HPDE6-E6E7 (cell line): ENCODE results near the gene CTNND2.

ENCODE experiments used
- DNase-seq: peaks from one replicate; pipeline ENCODE4 v3.0.0; 2011; ENCODE audit warnings: missing footprints; ENCODE audit errors: extremely low spot score

Gene CTNND2

GRCh38 chr5:10987925-10988504, 916.2 kb downstream of the CTNND2 start:
- peak; percentile 12 for DNase-seq

GRCh38 chr5:10987276-10987924, 916.8 kb downstream of the CTNND2 start:
- no peak for DNase-seq

GRCh38 chr5:10985721-10986110, 918.5 kb downstream of the CTNND2 start:
- no peak for DNase-seq

- DNase-seq, result no peak
These were observed 919.0 kb downstream of the CTNND2 start for GRCh38 chr5:10985091-10985720.

- DNase-seq, result no peak
These were observed 920.1 kb downstream of the CTNND2 start for GRCh38 chr5:10984021-10984715.

DNA sequence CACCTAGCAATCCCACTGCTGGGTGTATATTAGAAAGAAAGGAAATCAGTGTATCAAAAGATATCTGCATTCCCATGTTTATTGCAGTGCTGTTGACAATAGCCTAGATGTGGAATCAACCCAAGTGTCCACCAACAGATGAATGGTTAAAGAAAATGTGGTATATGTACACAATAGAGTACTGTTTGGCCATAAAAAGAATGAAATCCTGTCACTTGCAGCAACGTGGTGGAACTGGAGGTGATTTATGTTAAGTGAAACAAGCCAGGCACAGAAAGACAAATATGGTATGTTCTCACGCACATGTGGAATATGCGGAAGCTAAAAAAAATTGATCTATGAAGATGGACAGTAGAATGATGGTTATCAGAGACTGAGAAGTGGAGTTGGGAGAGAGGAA, 921.6 kb downstream of the CTNND2 start:
- DNase-seq, result no peak

DNA sequence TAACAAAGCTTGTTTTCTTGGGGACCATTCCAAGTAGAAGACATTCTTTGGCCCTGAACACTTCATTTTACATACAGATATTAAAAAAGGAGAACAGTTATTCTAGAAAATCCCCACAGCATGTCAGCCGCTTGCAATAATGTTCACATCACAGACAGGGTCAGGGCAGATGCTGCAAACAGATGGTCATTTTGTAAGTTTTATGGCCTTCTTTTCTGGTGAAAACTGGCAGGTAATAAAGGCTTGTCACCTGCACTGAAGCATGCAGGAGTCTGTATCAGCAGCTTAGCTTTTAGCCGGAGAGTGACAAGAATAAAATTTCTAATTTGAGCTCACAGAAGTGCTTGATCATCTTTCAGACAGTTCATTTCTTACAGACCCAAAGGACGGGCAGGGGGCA, 922.3 kb downstream of the CTNND2 start:
- no peak for DNase-seq

GRCh38 chr5:10977011-10977410, 927.2 kb downstream of the CTNND2 start:
- DNase-seq, result no peak

- DNase-seq, result no peak
These were observed 928.3 kb downstream of the CTNND2 start for GRCh38 chr5:10975945-10976344.

GRCh38 chr5:10974850-10975249, 929.4 kb downstream of the CTNND2 start:
- DNase-seq, result no peak

DNA sequence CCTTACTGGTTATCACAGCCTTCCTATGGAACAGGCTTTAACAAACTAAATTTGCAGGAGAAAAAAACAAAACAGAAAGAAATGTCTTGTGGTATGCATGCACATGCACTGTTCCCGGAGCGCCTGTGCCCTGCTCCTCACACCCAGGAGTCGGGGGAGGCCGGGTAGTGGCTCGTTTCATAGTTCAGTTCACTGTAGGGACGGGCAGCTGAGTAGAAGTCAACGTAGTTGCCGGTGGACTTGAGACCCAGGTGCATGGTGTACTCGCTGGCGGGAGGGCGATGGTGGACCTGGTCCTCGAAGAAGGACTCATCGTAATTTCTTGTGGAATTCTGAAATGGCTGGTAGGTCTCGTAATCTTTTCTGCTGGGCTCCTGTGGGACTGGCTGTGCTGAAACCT, 930.9 kb downstream of the CTNND2 start:
- DNase-seq, result no peak

DNA sequence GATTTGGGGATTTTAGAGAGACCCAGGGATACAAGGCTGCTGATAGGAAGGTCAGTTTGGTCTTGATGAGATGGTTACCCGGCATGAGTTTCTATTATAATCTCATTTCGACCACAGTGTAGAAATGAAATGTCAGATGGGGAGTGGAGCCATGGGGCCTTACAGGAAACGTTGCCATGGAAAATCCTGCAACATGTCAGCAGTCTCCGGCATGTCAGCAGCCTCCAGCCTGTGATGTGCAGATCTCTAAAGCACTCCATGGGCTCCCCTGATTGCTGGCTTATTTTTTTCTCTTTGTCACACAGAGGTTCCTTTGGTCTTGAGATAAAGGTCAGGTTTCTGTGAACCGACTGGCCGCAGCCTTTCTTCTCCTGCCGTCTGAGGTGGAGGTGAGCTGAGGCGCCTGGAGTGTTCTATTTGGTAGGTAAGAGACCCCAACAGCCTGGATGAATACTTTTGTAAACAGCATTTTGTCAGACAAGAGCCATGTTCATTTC, 934.5 kb downstream of the CTNND2 start:
- DNase-seq, result no peak

DNA sequence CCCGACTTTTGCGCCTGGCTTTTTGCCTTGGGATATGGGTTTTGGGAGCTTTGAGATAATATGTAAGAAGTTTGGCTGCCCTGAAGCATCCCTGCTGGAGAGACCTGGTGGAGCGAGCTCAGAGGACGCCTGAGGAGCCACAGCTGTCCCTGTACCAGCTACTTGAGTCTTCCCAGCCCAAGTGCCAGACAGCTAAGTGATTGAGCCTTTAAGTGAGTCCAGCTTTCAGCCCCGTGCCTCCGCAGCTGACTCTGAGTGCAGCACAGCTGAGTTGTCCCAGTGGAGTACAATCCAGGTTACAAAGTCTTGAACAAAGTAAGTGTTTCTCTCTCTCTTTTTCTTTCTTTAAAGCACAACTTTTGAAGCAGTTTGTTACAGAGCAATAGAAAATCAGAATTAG, 939.4 kb downstream of the CTNND2 start:
- no peak for DNase-seq

DNA sequence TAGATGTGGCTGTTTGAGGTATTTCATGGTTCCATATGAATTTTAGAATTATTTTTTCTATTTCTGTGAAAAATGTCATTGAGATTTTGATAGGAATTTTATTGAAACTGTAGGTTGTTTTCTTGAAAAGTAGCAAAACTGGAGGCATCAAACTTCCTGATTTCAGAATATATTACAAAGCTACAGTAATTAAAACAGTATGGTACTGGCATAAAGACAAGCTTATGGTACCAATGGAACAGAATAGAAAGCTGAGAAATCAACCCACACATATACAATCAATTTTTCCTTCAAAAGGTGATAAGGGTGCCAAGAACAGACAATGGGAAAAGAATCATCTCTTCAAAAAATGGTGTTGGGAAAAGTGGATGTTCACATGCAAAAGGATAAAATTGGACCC, 945.5 kb downstream of the CTNND2 start:
- DNase-seq, result no peak

DNA sequence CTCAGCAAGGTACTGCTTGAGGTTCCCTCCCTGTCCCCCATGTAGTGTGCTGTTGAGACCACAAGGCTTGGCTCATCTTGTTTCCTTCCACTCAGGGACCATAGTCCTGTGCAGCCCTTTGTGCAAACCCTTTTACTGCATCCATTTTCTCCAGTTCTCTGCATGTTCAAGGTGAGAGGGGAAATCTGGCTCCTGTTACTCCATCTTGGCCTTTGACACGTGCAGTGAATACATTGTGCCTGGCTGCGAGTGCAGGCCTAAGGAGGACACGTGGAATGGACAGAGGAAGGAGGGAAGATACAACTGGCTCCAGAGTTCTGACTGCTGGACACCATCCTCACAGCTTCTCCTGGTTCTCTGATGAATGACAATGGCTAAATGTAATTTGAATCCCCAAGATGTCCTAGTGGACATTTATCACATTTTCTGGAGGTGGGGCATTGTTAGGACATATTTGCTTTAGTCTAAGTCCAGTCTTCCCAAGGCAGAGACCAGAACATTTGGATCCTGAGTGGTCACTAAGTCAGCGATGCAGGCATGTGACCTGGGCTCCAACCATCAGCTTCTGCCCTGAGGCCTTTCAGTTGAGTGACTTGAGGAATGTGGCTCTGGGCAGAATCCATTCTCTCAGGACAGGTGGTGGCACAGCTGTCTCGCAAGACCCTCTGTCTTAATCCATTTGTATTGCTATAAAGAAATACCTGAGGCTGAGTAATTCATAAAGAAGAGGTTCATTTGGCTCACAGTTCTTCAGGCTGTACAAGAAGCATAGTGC, 954.2 kb downstream of the CTNND2 start:
- DNase-seq, result no peak

GRCh38 chr5:10946050-10946449, 958.2 kb downstream of the CTNND2 start:
- DNase-seq, result no peak

DNA sequence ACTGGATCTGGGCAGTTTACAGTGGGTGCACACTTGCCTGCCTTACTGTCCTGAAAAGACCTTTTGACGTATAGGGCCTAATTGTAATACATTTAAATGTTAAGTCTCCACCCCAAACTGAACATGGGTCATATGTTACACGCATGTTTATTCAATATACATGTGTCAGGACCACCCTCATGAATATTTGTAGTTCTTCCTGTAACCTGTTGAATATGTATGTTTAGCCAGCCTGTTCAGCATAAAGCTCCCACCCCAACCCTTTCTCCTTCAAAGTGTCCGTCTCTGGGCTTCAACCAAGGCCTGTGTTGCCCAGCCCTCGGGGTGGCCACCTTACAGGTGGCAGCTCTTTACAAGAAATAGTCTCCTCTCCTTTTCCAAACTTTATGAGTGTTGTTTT, 962.3 kb downstream of the CTNND2 start:
- no peak for DNase-seq

DNA sequence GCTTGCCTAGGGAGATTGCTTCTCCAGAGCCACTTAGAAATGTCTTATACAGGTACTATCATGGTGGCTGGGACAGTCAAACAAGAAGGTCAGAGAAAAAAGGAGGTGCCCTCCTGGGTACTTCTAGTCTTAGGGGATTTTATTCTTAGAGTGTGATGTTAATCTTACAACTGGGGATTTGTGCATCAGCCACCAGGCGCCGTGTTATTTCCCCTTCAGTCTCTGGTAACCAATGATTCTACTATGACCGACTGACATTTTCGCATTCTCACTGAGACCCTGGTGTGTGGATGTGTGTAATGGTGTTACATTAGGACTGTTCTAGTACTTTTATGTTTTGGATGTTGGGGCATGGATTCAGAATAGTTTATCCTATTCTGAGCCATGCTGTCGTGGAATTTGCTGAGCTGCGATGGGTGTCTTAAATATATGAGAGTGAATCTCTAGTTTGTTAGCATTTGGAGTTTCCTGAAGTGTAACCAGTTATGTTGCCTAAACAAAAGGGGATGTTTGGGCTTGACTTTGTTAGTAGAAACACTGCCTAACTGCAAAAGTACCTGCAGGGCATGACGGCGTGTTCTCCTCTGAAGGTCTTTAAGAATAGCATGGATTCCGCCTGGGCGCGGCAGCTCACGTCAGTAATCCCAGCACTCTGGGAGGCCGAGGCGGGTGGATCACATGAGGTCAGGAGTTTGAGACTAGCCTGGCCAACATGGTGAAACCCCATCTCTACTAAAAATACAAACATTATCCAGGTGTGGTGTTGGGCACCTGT, 968.0 kb downstream of the CTNND2 start:
- DNase-seq, result no peak

DNA sequence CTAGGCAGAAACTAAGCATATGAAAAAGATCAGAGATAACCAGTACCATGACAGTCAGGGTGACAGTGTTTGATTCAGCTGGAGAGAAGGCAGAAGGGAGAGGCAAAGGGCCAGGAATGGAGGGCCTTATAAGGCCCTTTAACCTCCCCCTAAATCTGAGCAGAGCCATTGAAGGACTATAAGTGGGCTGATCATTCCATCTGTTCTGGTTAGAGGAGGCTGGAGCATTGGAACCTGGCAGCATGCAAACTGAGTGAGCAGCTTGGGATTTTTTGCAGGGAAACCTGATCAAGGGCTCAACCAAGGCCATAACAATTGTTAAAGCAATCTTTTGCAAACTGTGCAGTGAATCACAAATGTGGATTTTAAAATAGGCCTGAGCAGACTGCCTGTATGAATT, 968.7 kb downstream of the CTNND2 start:
- DNase-seq, result no peak

GRCh38 chr5:10934783-10935355, 969.4 kb downstream of the CTNND2 start:
- DNase-seq, result no peak

DNA sequence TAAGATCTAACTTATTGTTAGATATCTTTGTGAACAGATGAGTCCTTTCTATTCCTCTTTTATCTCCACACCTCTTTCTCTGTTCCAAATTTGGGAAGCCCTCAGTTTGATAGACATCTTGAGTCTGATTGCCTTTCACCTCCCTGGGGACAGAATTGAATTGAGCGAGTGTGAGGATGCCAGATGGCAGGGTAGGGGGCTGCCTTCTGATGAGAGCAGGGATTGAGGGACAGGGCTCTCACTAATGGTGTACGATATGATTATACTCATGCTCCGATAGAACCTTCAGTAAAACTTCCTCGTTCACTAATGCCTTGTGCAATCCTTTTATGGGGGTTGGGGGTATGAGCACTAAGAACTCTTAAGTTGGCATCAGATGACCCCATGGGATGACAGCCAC, 971.1 kb downstream of the CTNND2 start:
- no peak for DNase-seq
